ENCODE data around the gene PTGR2. TPM values are rescaled to one million over a fixed set of nuclear protein-coding genes. Genes with fewer than 3 reads are reported as not detected.

The PTGR2 gene
- total RNA-seq, 1 experiment from 2014 or later: 17.1 TPM

Other genes starting within 250 kb of the PTGR2 start
- not detected for gene ACOT6, start 239.3 kb upstream of the PTGR2 start, total RNA-seq (2021; ENCODE audit: unreplicated experiment)
- gene DNAL1, start 206.8 kb upstream of the PTGR2 start, total RNA-seq (2021; ENCODE audit: unreplicated experiment): 15.2 TPM
- 49.7 TPM for gene PNMA1, start 137.4 kb upstream of the PTGR2 start, total RNA-seq (2021; ENCODE audit: unreplicated experiment)
- gene ZNF410, start 35.0 kb downstream of the PTGR2 start, total RNA-seq (2021; ENCODE audit: unreplicated experiment): 31.2 TPM
- 2.2 TPM for gene FAM161B, start 98.3 kb downstream of the PTGR2 start, total RNA-seq (2021; ENCODE audit: unreplicated experiment)
- 18.5 TPM for gene COQ6, start 98.5 kb downstream of the PTGR2 start, total RNA-seq (2021; ENCODE audit: unreplicated experiment)
- gene ENTPD5, start 167.5 kb downstream of the PTGR2 start, total RNA-seq (2021; ENCODE audit: unreplicated experiment): 13.0 TPM
- gene BBOF1, start 167.5 kb downstream of the PTGR2 start, total RNA-seq (2021; ENCODE audit: unreplicated experiment): 1.9 TPM
- 2.1 TPM for gene ALDH6A1, start 232.6 kb downstream of the PTGR2 start, total RNA-seq (2021; ENCODE audit: unreplicated experiment)
- 6.7 TPM for gene LIN52, start 233.1 kb downstream of the PTGR2 start, total RNA-seq (2021; ENCODE audit: unreplicated experiment)